HG03159 (cell line): ENCODE results near the gene CYP4F12.
"Not testable (repeated sequence)": the region's sequence is repeated elsewhere in the genome, so short reads cannot be mapped to it uniquely, and the experiment has no call there.

Experiments used
- ATAC-seq: cut with Tn5 transposase; IDR thresholded peaks from one replicate; pipeline ENCODE4 v1.9.1; 2021; ENCODE audit warnings: mild to moderate bottlenecking, moderate library complexity; ENCODE audit not compliant: unreplicated experiment

The CYP4F12 gene

GRCh38 chr19:15649526-15649925 is 23.4 kb upstream of the CYP4F12 start:
- ATAC-seq: no peak

GRCh38 chr19:15650123-15650522 is 22.8 kb upstream of the CYP4F12 start:
- ATAC-seq: not testable (repeated sequence)

DNA sequence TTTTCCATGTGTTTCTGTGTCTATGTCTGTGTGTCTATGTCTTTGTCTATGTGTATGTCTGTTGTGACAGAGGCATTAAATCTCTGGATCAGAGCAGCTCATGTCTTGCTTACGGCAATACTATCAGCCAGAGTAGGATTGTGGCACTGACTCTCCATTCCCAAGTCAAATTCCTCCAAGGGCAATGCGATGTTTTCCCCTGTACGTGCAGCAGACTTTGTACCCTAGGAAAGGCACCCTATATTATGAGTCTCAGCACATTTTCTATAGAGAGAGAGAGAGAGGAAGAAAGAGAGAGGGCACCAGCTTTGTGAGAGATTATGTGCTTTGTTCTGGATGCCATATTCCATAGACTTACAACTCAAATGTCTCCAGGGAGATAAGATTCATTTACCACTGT is 21.1 kb upstream of the CYP4F12 start:
- no peak for ATAC-seq

GRCh38 chr19:15652559-15653278 is 20.2 kb upstream of the CYP4F12 start:
- ATAC-seq: no peak

DNA sequence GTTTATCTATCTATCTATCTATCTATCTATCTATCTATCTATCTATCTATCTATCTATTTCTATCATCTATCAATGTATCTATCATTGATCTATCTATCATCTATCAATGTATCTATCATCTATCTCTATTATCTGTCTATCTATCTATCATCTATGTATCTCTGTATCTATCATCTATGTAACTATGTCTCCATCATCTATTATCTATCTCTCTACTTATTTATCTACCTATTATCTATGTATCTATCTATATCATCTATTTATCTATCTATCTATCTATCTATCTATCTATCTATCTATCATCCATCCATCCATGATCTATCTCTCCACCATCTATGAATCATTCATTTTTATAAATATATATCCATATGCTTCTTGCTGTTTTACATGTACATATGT is 16.4 kb upstream of the CYP4F12 start:
- ATAC-seq: no peak

- ATAC-seq: no peak
Observed at GRCh38 chr19:15663247-15663646, 9.6 kb upstream of the CYP4F12 start.

GRCh38 chr19:15666186-15666585 is 6.7 kb upstream of the CYP4F12 start:
- no peak for ATAC-seq

GRCh38 chr19:15666883-15667282 is 6.0 kb upstream of the CYP4F12 start:
- ATAC-seq: no peak

DNA sequence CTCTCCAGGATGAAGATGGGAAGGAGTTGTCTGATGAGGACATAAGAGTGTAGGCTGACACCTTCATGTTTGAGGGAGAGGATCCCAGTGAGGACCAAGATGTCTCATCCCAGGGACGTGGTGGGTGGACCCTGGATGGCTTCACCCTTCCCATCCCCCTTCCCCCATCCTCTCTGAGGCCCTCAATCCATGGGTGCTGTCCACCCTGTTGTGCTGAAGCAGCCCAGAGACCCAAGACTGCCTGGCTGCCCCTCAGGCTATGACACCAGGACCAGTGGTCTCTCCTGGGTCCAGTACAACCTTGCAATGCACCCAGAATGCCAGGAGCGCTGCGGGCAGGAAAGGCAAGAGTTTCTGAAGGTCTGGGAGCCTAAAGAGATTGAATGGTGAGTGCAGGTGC is 3.4 kb upstream of the CYP4F12 start:
- ATAC-seq: no peak

DNA sequence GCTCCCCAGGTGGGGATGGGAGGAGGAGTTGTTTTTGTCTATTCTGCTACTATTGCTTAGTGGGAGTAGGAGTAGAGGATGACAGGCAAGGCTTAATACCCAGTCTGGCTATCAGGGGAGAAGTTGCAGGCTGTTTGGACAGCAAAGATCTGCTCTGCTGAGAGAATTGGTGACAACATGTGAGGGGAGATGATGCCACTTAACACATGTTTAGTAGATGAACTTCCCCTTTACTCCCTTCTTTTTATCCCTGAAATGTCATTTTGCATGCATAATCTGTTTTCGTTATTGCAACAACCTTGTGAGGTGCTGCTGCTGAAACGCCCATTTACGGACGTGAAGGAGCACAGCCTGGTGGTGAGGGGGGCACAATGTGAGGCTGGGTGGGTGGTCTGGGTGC is 3.0 kb upstream of the CYP4F12 start:
- no peak for ATAC-seq

DNA sequence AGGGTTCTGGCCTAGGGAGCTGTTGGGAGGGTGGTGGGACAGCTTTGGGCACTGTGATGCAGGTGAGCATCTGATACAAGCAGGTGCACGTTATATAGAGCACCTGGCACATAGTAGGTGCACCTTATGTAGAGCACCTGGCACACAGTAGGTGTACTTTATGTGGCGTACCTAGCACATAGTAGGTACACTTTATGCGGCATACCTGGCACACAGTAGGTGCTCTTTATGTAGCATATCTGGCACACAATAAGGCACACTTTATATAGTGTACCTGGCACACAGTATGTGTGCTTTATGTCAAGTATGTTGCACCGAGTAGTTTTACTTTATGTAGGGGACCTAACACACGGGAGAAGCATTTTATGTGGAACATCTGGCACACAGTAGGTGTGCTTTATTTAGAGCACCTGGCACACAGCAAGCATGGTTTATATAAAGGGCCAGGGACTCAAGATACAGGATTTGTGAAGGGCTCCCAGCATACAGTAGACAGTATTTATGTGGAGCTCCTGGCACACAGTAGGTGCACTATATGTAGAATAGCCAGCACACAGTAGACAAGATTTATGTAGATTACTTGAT is 1.6 kb upstream of the CYP4F12 start:
- no peak for ATAC-seq

DNA sequence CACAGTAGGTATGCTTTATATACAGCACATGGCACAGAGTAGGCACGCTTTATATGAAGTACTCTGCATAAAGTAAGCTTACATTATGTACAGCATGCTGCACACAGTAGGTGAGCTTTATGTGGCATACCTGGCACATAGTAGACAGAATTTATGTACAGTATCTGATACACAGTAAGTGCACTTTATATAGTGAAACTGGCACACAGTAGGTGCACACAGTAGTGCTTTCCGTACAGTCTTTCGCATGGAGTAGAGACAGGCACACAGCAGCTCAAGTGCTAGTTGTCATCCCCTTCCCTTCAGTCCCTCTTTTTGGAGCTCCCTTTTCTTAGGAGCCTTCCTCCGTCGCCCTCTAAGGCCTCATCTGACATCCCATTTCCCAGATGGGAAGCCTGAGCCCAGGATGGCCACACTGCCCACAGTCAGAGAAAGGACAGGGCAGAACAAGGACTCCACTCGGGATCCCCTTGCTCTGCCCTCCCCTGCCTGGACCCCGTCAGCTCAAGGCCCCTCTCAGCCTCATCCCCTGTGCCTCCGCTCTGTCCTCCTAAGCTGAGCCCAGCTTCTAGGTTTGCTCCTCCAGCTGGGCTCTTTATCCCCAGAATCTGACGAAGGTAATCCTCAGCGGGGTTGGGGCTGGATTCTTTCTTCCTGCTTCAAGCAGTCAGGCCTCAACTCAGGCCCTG is 852 bp upstream of the CYP4F12 start:
- ATAC-seq: no peak

DNA sequence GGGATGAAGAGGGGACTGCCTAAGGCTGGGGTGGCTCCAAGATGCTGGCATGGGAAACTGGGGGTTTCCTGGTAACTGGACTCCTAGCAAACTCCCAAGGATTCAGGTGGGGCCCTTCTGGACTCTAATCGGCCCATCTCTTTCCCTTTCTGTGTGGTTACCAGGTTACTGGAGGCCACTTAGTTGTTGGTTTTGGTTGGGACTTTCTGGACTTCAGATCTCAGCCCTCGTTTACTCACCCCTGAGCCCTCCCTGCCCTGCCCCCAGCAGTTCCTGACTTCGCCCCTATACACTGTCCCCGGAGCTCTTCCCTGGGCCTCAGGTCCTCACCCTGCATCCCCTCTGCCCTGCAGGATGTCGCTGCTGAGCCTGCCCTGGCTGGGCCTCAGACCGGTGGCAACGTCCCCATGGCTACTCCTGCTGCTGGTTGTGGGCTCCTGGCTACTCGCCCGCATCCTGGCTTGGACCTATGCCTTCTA is 328 bp downstream of the CYP4F12 start:
- no peak for ATAC-seq

DNA sequence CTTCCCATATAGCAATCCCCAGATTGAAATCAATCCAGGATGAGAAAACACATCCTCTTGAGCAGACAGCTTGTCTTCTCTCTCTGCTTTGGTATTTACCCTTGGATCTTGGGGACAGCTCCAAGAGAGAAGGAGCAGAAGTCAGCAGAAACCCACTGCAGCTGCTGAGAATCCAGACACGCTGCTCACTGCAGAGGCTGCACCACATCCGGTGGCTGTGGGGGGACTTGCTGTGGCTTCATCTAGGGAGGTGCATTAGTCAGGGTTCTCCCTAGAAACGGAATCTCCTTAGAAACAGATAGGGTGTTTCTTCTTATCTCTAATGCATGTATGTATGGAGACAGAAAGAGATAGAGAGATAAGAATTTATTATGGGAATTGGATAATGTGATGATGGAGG is 2.7 kb downstream of the CYP4F12 start:
- ATAC-seq: no peak

- no peak for ATAC-seq
Observed at GRCh38 chr19:15679089-15679488, 6.2 kb downstream of the CYP4F12 start.

DNA sequence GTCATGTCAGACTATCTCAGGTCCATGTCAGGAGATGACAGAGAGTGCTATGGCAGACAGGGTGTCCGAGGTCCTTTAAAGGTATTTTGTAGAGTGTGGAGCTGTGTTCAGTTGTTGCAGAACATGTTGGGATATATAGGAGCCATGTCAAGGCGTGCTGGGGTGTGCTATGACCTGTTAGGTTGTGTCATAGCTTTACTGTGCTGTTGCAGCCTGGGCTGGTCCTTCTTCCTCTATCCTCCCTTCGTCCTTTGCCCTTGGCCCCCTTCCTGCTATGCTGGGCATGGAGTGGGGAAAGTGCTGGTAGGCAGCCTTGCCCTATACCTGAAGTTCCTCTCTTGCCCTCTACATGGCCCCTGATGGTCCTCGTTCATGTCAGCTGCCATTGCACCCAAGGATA is 7.0 kb downstream of the CYP4F12 start:
- ATAC-seq: not testable (repeated sequence)

GRCh38 chr19:15680478-15681322 is 7.8 kb downstream of the CYP4F12 start:
- no peak for ATAC-seq

DNA sequence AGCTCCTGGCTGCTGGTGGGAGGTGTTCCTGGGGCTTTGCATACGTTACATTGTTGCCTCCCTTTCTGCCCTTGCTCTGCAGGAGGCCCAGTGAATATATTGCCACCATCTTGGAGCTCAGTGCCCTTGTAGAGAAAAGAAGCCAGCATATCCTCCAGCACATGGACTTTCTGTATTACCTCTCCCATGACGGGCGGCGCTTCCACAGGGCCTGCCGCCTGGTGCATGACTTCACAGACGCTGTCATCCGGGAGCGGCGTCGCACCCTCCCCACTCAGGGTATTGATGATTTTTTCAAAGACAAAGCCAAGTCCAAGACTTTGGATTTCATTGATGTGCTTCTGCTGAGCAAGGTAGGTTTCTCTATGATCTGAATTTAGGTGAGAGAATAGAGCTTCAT is 10.5 kb downstream of the CYP4F12 start:
- no peak for ATAC-seq

- no peak for ATAC-seq
Observed at GRCh38 chr19:15684828-15685227, 11.9 kb downstream of the CYP4F12 start.

DNA sequence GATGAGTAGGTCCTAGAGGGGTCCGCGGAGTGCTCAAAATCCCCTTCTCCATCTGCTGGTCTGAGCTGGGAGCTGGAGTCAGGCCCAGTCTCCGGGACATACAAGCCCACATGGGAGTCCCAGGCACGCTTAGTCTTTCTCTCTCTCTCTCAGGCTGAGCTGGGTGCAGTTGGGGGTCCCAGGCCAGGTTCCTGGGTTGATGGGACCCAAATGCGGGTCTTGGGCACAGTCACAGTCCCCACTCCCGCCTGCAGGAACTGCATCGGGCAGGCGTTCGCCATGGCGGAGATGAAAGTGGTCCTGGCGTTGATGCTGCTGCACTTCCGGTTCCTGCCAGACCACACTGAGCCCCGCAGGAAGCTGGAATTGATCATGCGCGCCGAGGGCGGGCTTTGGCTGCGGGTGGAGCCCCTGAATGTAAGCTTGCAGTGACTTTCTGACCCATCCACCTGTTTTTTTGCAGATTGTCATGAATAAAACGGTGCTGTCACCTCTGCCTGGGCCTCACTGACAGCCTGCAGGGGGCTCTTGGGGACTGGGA is 23.8 kb downstream of the CYP4F12 start:
- ATAC-seq: no peak
